ENCODE measurements around the gene SETD7.

The SETD7 gene

DNA sequence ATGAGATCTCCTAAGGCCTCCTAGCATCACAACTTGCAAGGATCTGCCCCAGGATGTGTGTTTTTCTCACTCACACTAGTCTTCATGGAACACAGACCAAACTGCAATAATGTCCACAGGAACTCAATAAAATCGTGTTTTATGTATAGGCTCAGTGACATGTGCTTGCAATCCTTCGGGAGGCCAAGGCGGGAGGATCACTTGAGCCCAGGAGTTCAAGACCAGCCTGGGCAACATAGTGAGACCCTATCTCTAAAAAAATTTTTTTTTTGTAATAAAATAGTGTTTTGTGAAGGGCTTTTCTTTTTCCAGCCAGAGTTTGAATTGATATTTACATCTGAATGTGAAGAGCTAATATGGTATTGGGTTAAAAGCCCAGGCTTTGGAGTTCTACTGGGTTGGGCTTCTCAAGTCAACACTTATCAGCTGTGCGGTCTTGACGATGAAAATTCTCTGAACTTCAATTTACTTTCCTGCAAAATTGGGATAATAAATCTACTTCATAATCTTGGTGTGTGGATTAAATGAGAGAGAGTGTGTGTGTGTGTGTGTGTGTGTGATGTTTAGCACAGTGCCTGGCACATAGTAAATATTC lies 38.7 kb upstream of the SETD7 start:
- Histone ChIP-seq H3K9me3 (ENCODE audit: control insufficient read depth, low read length) (no peaks in the 10 kb centered on the region), H3K27me3 (ENCODE audit: control insufficient read depth, insufficient read depth, low read length, poor library complexity, severe bottlenecking) (no peaks in the 10 kb centered on the region), H3K27ac (ENCODE audit: insufficient read depth, low read depth, low read length, poor library complexity, severe bottlenecking) (no peak overlapping the region), H3K4me3 (ENCODE audit: insufficient read depth, low read depth, low read length) (no peak overlapping the region), H3K36me3 (ENCODE audit: control insufficient read depth, insufficient read depth, low read length) (no peaks in the 10 kb centered on the region), H3K4me1 (ENCODE audit: control insufficient read depth, insufficient read depth, low read length) (peaks cover 18% of the 10 kb centered on the region)
- WGBS, 2 experiments: 94 to 98% methylated on average over 5 of the region's 5 CpGs

DNA sequence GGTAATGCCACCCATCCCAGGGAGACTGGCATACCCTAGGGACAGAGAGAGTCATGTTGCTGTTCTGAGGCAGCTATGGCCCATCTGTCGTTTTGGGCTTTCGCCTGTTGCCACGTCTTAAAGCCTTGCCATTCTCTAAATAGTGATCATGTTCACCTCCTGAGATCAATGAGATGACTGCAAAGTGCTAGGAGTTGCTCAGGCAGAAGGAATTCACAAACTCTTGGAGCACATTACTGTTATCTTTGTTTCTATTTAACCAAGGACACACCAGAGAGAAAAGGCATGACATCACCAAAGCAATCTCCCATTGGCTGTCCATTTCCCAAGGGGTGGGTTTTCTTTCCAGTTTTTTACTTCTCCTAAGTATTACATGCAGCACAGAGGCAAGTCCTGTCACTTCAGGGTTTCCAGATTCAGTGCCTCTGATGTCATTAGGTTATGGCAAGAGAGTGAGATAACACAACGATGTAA lies 37.1 kb upstream of the SETD7 start:
- no peak overlapping the region for H3K27ac ChIP-seq (ENCODE audit: insufficient read depth, low read depth, low read length, poor library complexity, severe bottlenecking)

DNA sequence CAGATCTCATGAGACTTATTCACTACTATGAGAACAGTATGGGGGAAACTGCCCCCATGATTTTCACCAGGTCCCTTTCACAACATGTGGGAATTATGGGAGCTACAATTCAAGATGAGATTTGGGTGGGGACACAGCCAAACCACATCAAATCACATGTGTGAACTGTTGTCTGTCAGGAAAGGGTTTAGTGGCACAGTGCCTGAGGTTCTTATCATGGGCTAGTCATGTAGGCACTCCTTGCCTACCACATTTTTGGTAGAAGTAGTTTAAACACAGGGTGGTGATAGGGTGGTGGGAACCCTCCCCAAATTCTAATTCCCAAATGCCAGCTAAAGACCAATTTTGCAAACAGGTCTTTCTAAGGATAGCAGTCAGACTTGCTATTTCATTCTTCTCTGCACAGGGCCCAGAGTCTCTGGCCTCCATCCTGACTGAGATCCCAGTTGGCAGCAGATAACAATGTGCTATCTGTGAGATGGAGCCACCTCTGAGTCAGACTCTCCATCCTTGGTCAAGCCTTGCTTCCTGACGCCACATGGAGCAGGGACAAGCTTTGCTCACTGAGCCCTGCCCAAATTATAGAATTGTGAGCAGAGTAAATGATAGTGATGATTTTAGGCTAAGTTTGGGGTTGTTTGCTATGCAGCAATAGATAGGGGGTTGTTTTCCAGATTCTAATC lies 33.5 kb upstream of the SETD7 start:
- Histone ChIP-seq H3K9me3 (ENCODE audit: control insufficient read depth, low read length) (no peaks in the 10 kb centered on the region), H3K27ac (ENCODE audit: insufficient read depth, low read depth, low read length, poor library complexity, severe bottlenecking) (no peak overlapping the region), H3K4me3 (ENCODE audit: insufficient read depth, low read depth, low read length) (no peak overlapping the region), H3K27me3 (ENCODE audit: control insufficient read depth, insufficient read depth, low read length, poor library complexity, severe bottlenecking) (no peaks in the 10 kb centered on the region), H3K4me1 (ENCODE audit: control insufficient read depth, insufficient read depth, low read length) (no peaks in the 10 kb centered on the region), H3K36me3 (ENCODE audit: control insufficient read depth, insufficient read depth, low read length) (no peaks in the 10 kb centered on the region)
- 91 to 94% methylated on average over 1 of the region's 1 CpG for WGBS, 2 experiments

More for the DNA sequence above, 37.1 kb upstream of the SETD7 start:
- Histone ChIP-seq H3K4me3 (ENCODE audit: insufficient read depth, low read depth, low read length) (no peak overlapping the region), H3K9me3 (ENCODE audit: control insufficient read depth, low read length) (no peaks in the 10 kb centered on the region), H3K36me3 (ENCODE audit: control insufficient read depth, insufficient read depth, low read length) (no peaks in the 10 kb centered on the region), H3K4me1 (ENCODE audit: control insufficient read depth, insufficient read depth, low read length) (peaks cover 18% of the 10 kb centered on the region), H3K27me3 (ENCODE audit: control insufficient read depth, insufficient read depth, low read length, poor library complexity, severe bottlenecking) (no peaks in the 10 kb centered on the region)
- WGBS, 2 experiments: 75 to 85% methylated on average over 4 of the region's 4 CpGs

DNA sequence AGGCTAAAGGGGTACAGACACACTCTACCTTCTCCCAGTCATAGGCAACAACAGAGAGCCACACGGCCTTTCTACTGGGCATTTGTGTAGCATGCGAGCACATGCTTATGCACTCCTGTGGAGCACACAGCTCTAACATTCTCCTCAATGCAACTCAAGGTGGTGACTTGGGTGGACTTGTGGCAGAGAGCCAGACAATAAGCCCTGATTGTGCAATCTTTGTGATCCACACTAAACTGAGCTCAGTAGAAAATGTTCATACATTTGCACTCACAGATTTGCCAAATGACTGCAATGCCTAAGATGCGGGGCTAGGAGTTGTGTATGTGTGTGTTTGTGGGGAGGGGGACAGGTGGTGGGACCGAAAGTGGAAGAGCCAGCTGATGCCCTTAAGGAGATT lies 31.4 kb upstream of the SETD7 start:
- 93 to 99% methylated on average over 4 of the region's 4 CpGs for WGBS, 2 experiments
- Histone ChIP-seq H3K27ac (ENCODE audit: insufficient read depth, low read depth, low read length, poor library complexity, severe bottlenecking) (no peak overlapping the region), H3K36me3 (ENCODE audit: control insufficient read depth, insufficient read depth, low read length) (no peaks in the 10 kb centered on the region)

DNA sequence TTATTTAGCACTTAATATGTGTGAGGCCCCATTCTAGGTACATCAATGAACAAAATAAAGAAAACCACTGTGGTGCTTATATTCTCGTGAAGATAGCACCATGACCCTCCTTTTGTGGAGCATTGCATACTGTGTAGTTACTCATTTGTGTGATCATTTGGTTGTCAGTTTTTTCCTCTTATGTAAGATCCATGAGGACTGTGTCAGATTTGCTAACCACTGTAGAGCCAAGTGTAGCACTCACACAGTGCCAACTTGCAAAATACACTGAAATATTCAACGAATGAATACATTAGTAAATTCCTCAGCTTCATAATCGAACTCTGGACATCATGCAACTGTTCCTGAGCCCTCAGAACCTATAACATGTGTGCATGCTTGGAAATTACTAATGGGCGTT lies 29.5 kb upstream of the SETD7 start:
- Histone ChIP-seq H3K27me3 (ENCODE audit: control insufficient read depth, insufficient read depth, low read length, poor library complexity, severe bottlenecking) (no peaks in the 10 kb centered on the region), H3K4me1 (ENCODE audit: control insufficient read depth, insufficient read depth, low read length) (no peaks in the 10 kb centered on the region), H3K27ac (ENCODE audit: insufficient read depth, low read depth, low read length, poor library complexity, severe bottlenecking) (no peak overlapping the region), H3K4me3 (ENCODE audit: insufficient read depth, low read depth, low read length) (no peak overlapping the region), H3K9me3 (ENCODE audit: control insufficient read depth, low read length) (no peaks in the 10 kb centered on the region), H3K36me3 (ENCODE audit: control insufficient read depth, insufficient read depth, low read length) (no peaks in the 10 kb centered on the region)
- WGBS, 2 experiments: 90 to 92% methylated on average over 4 of the region's 4 CpGs

More for the DNA sequence above, 31.4 kb upstream of the SETD7 start:
- no peaks in the 10 kb centered on the region for H3K9me3 ChIP-seq (ENCODE audit: control insufficient read depth, low read length)
- no peaks in the 10 kb centered on the region for H3K27me3 ChIP-seq (ENCODE audit: control insufficient read depth, insufficient read depth, low read length, poor library complexity, severe bottlenecking)
- H3K4me1 ChIP-seq (ENCODE audit: control insufficient read depth, insufficient read depth, low read length): no peaks in the 10 kb centered on the region
- no peak overlapping the region for H3K4me3 ChIP-seq (ENCODE audit: insufficient read depth, low read depth, low read length)

DNA sequence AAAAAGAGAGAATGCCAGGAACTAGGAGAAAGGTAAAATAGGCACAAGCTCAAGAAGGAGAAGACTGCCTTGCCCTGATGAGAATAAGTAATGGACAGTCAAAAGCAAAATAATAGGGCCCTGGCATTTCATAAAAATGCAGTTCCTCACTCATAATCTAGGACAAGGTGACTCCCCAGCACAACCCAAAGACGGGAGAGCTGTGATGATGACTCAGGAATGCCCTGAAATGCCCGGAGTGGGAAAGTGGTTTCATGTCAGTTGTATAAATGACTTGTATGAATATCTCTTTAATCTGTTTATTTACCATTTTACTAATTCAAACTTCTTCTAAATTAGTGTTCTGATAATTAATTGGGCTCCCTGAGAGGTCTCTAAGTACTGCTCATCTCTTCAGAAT lies 28.8 kb upstream of the SETD7 start:
- Histone ChIP-seq H3K4me1 (ENCODE audit: control insufficient read depth, insufficient read depth, low read length) (no peaks in the 10 kb centered on the region), H3K9me3 (ENCODE audit: control insufficient read depth, low read length) (no peaks in the 10 kb centered on the region), H3K27me3 (ENCODE audit: control insufficient read depth, insufficient read depth, low read length, poor library complexity, severe bottlenecking) (no peaks in the 10 kb centered on the region), H3K4me3 (ENCODE audit: insufficient read depth, low read depth, low read length) (no peak overlapping the region), H3K36me3 (ENCODE audit: control insufficient read depth, insufficient read depth, low read length) (no peaks in the 10 kb centered on the region), H3K27ac (ENCODE audit: insufficient read depth, low read depth, low read length, poor library complexity, severe bottlenecking) (no peak overlapping the region)
- WGBS, 2 experiments: 94 to 100% methylated on average over 2 of the region's 2 CpGs

DNA sequence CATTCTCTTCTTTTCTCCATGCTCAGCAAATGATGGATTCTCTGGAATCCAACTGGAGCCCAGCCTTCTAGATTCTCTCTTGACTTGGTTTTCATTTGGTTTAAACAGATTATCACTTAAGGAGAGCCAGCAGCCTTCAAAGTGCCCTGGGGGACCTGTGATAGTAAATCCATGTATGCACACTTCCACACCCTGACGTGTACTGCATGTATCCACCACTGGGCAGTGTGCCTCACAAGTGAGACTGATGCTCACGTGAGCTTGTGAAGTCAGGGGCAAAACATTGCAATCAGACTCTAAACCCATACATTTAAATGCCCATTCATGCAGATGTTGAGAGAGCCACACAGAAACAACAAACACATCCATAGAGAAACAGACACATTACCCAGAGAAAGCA lies 28.0 kb upstream of the SETD7 start:
- Histone ChIP-seq H3K4me3 (ENCODE audit: insufficient read depth, low read depth, low read length) (no peak overlapping the region), H3K27ac (ENCODE audit: insufficient read depth, low read depth, low read length, poor library complexity, severe bottlenecking) (no peak overlapping the region), H3K9me3 (ENCODE audit: control insufficient read depth, low read length) (no peaks in the 10 kb centered on the region), H3K4me1 (ENCODE audit: control insufficient read depth, insufficient read depth, low read length) (no peaks in the 10 kb centered on the region), H3K27me3 (ENCODE audit: control insufficient read depth, insufficient read depth, low read length, poor library complexity, severe bottlenecking) (no peaks in the 10 kb centered on the region), H3K36me3 (ENCODE audit: control insufficient read depth, insufficient read depth, low read length) (no peaks in the 10 kb centered on the region)
- WGBS, 2 experiments: 97% methylated on average over 2 of the region's 2 CpGs

DNA sequence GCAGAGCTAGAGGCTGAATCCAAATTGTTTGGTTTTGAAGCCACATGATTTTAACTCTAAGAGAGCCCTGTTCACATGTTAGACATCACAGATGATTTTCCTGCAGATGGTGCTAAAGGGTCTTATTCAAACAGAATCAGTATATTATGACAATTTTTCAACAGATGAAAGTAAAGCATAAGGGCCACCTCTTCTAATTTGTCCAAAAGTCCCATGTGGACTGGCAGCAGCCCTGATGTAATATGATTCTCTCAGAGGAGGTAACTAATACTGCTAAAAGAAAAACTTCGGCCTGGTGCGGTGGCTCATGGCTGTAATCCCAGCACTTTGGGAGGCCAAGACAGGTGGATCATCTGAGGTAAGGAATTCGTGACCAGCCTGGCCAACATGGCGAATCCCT lies 26.0 kb upstream of the SETD7 start:
- Histone ChIP-seq H3K4me3 (ENCODE audit: insufficient read depth, low read depth, low read length) (no peak overlapping the region), H3K36me3 (ENCODE audit: control insufficient read depth, insufficient read depth, low read length) (no peaks in the 10 kb centered on the region), H3K27ac (ENCODE audit: insufficient read depth, low read depth, low read length, poor library complexity, severe bottlenecking) (no peak overlapping the region), H3K9me3 (ENCODE audit: control insufficient read depth, low read length) (no peaks in the 10 kb centered on the region), H3K27me3 (ENCODE audit: control insufficient read depth, insufficient read depth, low read length, poor library complexity, severe bottlenecking) (no peaks in the 10 kb centered on the region), H3K4me1 (ENCODE audit: control insufficient read depth, insufficient read depth, low read length) (no peaks in the 10 kb centered on the region)
- 92 to 93% methylated on average over 4 of the region's 4 CpGs for WGBS, 2 experiments

DNA sequence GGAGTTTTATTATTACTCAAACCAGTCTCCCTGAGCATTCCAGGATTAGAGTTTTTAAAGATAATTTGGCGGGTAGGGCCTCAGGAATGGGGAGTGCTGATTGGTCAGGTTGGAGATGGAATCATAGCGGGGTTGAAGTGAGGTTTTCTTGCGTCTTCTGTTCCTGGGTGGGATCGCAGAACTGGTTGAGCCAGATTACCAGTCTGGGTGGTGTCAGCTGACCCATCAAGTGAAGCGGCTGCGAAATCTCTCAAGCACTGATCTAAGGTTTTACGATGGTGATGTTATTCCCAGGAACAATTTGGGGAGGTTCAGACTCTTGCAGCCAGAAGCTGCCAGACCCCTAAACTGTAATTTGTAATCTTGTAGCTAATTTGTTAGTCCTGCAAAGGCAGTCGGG lies 25.1 kb upstream of the SETD7 start:
- WGBS, 2 experiments: 93% methylated on average over 7 to 8 of the region's 8 CpGs

DNA sequence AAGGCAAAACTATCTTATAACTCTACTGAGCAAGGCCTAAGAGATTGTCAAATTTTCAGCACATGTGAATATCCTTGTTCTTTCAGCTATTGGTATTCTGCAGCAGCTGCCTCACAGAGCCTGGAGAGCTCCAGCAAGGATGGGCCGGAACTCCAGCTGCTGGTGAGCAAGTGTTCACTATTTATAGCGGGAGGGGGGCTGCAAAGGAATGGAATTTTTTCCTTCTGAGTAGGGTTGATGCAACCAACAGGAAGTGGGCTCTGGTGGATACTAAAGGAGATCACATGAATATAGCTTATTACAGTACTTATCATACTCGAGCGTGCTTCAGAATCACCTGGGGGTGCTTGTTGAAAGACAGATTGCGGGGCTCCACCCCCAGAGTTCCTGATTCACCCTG lies 20.2 kb upstream of the SETD7 start:
- no peak overlapping the region for H3K27ac ChIP-seq (ENCODE audit: insufficient read depth, low read depth, low read length, poor library complexity, severe bottlenecking)
- 90 to 94% methylated on average over 5 of the region's 5 CpGs for WGBS, 2 experiments

More for the DNA sequence above, 25.1 kb upstream of the SETD7 start:
- Histone ChIP-seq H3K27ac (ENCODE audit: insufficient read depth, low read depth, low read length, poor library complexity, severe bottlenecking) (no peak overlapping the region), H3K9me3 (ENCODE audit: control insufficient read depth, low read length) (no peaks in the 10 kb centered on the region), H3K4me3 (ENCODE audit: insufficient read depth, low read depth, low read length) (no peak overlapping the region), H3K36me3 (ENCODE audit: control insufficient read depth, insufficient read depth, low read length) (no peaks in the 10 kb centered on the region), H3K4me1 (ENCODE audit: control insufficient read depth, insufficient read depth, low read length) (no peaks in the 10 kb centered on the region), H3K27me3 (ENCODE audit: control insufficient read depth, insufficient read depth, low read length, poor library complexity, severe bottlenecking) (no peaks in the 10 kb centered on the region)

More for the DNA sequence above, 20.2 kb upstream of the SETD7 start:
- H3K36me3 ChIP-seq (ENCODE audit: control insufficient read depth, insufficient read depth, low read length): no peaks in the 10 kb centered on the region
- no peaks in the 10 kb centered on the region for H3K9me3 ChIP-seq (ENCODE audit: control insufficient read depth, low read length)
- no peaks in the 10 kb centered on the region for H3K27me3 ChIP-seq (ENCODE audit: control insufficient read depth, insufficient read depth, low read length, poor library complexity, severe bottlenecking)
- H3K4me1 ChIP-seq (ENCODE audit: control insufficient read depth, insufficient read depth, low read length): no peaks in the 10 kb centered on the region
- no peak overlapping the region for H3K4me3 ChIP-seq (ENCODE audit: insufficient read depth, low read depth, low read length)

All from ectodermal cell (in vitro differentiated cells).